ENCODE results near the gene STK32A.

STK32A gene

DNA sequence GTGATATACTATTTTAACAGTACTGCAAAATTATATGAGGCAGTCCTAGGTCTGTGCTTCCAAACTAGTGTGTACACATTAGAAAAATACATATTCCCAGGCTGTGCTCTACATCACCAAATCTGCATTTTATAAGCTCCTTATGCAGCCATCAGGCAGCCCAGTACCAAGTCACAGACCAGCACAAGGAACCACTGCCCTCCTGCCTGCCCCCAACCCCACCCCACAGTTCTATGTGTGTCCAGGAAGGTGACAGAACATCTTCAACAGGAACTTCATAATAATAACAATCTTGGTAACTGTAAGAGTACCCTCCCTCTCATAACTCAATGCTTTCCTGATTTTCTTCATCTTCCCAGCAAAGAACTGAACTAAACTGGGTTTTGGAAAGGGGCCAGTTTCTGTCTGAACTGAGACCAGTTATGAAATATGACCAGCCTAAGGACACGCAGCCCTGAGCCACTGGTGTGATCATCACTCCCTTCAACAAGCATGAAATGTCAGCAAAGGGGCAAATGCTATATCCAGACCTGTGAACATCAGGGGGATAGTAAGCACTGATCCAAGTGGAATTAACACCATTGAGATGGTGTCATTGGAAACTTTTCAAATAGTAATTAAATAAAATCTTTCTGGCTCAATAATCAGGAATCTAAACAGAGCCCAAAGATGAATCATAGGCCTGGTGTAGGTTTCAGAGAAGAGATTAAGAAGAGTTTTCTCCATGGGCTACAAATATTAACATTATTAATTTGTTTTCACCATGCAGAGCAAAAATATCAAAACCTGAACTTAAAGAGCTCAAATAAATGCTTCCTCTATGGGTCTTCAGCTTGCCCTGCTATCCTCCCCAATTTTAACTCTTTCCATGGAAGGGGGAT, 192.9 kb downstream of the STK32A start:
- DNase-seq: no peak

GRCh38 chr5:147430628-147431027, 195.8 kb downstream of the STK32A start:
- DNase-seq: no peak

- DNase-seq: no peak
These were observed 196.8 kb downstream of the STK32A start for GRCh38 chr5:147431586-147431985.

GRCh38 chr5:147432323-147432722, 197.5 kb downstream of the STK32A start:
- no peak for DNase-seq

GRCh38 chr5:147434049-147434448, 199.2 kb downstream of the STK32A start:
- DNase-seq: no peak

- DNase-seq: no peak
These were observed 201.8 kb downstream of the STK32A start for GRCh38 chr5:147436596-147436995.

DNA sequence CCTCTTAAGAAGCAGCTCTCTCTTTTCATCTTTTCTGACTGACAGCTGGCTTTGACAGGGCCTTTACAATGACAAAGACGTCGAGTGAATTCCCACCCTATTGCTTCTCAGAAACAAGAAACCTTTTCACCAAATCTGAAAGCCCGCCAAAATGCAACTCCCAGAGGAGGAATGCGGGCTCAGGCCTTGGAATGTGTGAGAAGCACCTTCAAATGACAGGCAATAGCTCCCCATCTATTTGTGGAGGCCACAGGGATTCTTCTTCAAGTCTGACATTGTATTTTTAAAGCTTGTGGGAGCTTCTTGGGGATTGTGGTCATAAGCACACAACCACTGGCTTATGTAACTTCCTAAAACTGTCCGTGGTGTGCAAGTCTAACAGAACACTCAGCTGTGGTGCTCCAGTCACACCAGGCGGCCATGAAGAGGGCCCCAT, 202.4 kb downstream of the STK32A start:
- DNase-seq: no peak

All from GOT3 (cell line).